CD4-positive, alpha-beta T cell treated with Interleukin-15 for 1 hour (primary cell): Measurements from ENCODE around the gene ZBTB5.
"Not testable (repeated sequence)": the region's sequence is repeated elsewhere in the genome, so short reads cannot be mapped to it uniquely, and the experiment has no call there.

ENCODE experiments used
- DNase-seq: peaks from one replicate; pipeline ENCODE4 v3.0.0-alpha.2; 2020

The ZBTB5 gene

DNA sequence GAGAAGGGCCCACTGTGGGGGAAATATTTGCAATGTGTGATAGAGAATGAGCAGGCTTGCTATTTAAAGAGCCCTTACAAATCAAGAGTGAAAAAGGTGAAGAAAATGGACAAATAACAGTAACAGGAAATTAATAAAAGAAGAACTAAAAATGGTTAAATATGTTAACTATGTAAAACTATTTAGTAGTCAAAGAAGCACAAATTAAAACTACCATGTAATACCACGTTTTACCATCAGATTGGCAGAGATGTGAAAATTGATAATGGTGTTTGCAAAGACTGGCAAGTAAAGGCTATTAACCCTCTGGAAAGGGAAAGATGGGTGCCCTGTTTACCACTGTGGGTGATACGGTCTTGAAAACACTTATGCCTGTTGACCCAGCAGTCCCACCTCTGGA, 65.9 kb downstream of the ZBTB5 start:
- DNase-seq, result no peak

DNA sequence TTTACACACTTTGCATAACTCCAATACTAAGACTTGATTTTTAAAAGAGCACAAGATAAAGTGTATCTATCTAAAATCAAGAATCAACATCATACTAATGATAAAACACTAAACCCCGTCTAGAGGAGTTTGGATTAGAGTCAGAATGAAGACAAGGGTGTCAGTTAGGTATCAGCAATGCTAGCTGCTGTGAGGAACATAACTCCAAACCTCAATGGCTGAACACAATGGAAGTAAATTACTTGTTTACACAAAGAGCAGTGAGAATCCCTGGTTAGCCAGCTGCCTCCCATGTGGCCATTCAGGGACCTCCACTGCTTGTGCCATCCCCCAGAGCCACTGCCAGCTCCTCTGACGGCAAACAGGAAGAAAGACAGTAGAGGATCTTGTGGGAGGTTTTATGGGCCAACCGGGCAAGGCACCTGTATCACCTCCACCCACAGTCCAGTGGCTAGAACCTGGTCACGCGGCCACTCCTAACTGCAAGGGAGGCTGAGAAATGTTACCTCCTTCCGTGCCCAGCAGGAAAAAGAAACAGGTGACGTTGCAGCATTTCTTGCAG, 66.7 kb downstream of the ZBTB5 start:
- no peak for DNase-seq

DNA sequence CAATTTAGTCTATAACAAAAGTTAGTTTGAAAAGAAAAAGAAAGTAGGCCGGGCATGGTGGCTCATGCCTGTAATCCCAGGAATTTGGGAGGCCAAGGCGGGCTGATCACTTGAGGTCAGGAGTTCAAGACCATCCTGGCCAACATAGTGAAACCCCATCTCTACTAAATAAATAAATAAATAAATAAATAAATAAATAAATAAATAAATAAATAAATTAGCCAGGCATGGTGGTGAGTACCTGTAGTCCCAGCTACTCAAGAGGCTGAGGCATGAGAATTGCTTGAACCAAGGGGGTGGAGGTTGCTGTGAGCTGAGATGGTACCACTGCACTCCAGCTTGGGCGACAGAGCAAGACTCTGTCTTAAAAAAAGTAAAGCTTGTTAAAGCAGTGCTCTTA, 67.3 kb downstream of the ZBTB5 start:
- not testable (repeated sequence) for DNase-seq

DNA sequence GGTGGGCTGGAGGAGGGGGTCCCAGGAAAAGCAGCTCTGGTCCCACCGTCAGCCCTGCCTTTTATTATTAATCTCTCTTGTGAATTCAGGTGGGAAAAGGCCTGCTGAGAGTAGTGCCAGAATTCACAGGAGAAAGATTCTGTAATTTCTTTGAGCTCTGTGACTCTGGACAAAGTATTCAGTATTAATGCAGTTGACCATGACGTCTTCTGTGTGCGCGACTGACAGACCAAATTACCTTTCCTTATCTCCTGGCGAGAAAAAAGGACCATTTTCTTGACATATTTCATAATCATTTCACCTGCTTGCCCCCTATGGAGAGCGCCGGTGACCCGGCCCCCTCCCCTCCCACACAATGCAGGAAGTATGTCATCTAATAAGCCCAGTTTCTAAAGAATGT, 69.6 kb downstream of the ZBTB5 start:
- DNase-seq, result no peak

DNA sequence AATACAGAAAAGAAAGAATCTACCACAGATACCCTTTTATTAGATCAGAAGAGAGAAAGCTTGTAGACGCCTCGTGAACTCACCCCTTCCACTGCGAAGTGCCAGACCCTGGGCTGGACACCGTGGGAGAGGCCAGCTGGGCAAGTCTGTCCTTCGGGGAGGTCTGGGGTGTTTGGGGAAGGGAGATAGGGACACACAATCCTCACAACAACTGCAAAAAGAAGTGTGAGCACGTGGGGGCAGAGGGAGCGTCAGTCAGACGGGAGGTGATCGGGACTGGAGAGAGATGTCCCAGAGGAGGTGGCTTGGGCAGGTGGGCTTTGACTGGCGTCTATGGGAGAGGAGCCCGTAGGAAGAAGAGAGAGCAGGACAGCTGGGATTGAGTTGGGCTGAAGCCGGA, 70.0 kb downstream of the ZBTB5 start:
- no peak for DNase-seq

DNA sequence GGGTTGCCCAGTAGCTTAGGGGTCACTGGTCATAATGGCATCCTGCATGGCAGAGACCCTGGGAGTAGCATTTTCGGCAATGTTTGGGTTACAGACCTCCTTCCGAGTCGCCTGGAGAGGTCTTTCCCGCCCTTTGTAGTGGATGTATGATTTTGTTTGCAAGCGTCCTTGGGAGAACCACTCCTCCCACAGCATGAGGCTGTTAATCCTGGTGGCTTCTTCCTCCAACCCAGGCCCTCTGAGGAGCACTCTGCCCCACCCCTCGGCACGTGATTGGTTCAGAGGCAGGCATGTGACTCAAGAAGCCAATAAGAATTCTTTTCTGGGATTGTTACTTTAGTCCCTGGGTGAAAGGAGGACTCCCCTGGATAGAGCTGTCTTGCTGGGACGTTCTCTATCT, 73.0 kb downstream of the ZBTB5 start:
- DNase-seq, result no peak

DNA sequence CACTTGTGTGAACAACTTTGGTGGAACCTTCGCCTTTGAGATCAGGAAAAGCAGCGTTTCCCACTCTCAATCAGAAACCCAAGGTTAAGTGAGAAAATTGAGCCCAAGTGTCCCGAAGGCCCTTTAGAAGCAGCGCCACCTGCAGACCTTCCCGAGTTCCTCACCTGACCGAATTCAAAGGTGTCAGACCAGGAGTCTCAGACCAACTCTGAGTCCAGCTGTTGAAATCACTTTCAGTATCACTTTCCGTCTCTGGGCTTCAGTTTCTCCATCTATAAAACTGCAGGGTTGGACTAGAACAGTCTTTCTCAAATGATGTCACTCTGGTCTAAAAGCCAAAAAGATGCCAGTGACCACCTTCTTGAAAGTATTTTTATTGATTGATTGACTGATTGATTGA, 74.5 kb downstream of the ZBTB5 start:
- DNase-seq, result peak; percentile 50
